SJCRH30 (cell line): ENCODE results near the gene IL17F. TPM values are rescaled to one million over a fixed set of nuclear protein-coding genes. Genes with fewer than 3 reads are reported as not detected.

Source experiments
- DNase-seq, 2 experiments: peaks; one replicate each; pipeline ENCODE4 v3.0.0-alpha.2; 2015 to 2020
- H3K27ac ChIP-seq: fragments of 250-450 bp; sonication (Bioruptor Pico); 2 replicates; pipeline ENCODE4 v1.5.1; 2020; ENCODE audit warnings: mild to moderate bottlenecking, moderate library complexity
- H3K27me3 ChIP-seq: fragments of 250-450 bp; sonication (Bioruptor Pico); 2 replicates; pipeline ENCODE4 v1.5.1; 2020; ENCODE audit warnings: mild to moderate bottlenecking, moderate library complexity
- H3K36me3 ChIP-seq: fragments of 250-450 bp; sonication (Bioruptor Pico); 2 replicates; pipeline ENCODE4 v1.5.1; 2020; ENCODE audit warnings: mild to moderate bottlenecking, moderate library complexity
- H3K4me1 ChIP-seq: fragments of 250-450 bp; sonication (Bioruptor Pico); 2 replicates; pipeline ENCODE4 v1.5.1; 2020; ENCODE audit warnings: mild to moderate bottlenecking, moderate library complexity
- H3K4me3 ChIP-seq: fragments of 250-450 bp; sonication (Bioruptor Pico); 2 replicates; pipeline ENCODE4 v1.5.1; 2020; ENCODE audit warnings: mild to moderate bottlenecking, moderate library complexity
- H3K9me3 ChIP-seq: fragments of 250-450 bp; sonication (Bioruptor Pico); replicated peaks from 2 replicates; pipeline ENCODE4 v1.5.1; 2020; ENCODE audit warnings: mild to moderate bottlenecking, moderate library complexity
- total RNA-seq: library from RNA; depleted of rRNA; stranded (reverse); fragments of >200 nt; shearing (Covaris generic); gene quantifications from 2 replicates; pipeline ENCODE4 v1.2.3, GENCODE V29; 2014; rRNA removed

The IL17F gene
- total RNA-seq, 1 experiment from 2014 or later = not detected

DNA sequence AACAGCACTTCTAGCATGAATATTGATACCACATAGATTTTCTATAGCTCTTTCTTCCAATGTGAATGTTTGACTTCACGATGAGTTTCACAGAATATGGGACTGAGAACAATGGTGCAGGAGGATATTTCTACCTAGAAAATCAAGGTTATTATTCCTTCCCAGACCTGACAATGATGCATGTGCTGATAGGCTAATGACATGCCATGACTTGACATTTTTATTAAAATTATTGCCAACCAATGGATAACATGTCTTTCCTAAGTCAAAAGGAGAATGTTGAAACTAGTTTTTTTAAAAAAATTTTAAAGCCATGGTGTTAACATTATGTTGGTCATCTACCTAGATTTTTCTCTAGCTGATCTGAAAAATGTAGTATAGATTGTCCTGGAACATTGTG, 57.2 kb downstream of the IL17F start:
- no peaks in the 10 kb centered on the region for H3K36me3 ChIP-seq
- H3K4me3 ChIP-seq = no peak overlapping the region
- H3K27ac ChIP-seq = no peak overlapping the region
- H3K27me3 ChIP-seq = no peaks in the 10 kb centered on the region
- H3K4me1 ChIP-seq = no peaks in the 10 kb centered on the region; the same call in 1 of the 2 replicates
- DNase-seq = no peak
- H3K9me3 ChIP-seq = no peaks in the 10 kb centered on the region

Other genes with a start within 250 kb of the IL17F start
- gene PKHD1, start 156.9 kb downstream of the IL17F start, total RNA-seq = 0.53 and 0.71 TPM in 2 replicates
- not detected in 2 replicates for gene IL17A, start 58.1 kb downstream of the IL17F start, total RNA-seq
- gene MCM3, start 40.2 kb upstream of the IL17F start, total RNA-seq = 153 and 155 TPM in 2 replicates
- 3.3 and 3.4 TPM in 2 replicates for gene PAQR8, start 117.7 kb upstream of the IL17F start, total RNA-seq
- 11.7 and 14.6 TPM in 2 replicates for gene EFHC1, start 175.8 kb upstream of the IL17F start, total RNA-seq